Amniotic epithelial cell (primary cell): ENCODE measurements around the gene DOC2A.
"Not testable (repeated sequence)": the region's sequence is repeated elsewhere in the genome, so short reads cannot be mapped to it uniquely, and the experiment has no call there.

Source experiments
- DNase-seq: peaks from one replicate; pipeline ENCODE4 v3.0.0-alpha.2; 2010; ENCODE audit warnings: low read depth

Gene DOC2A

GRCh38 chr16:30010844-30011713, at the start of gene DOC2A:
Gene DOC2A (minus strand): TSS chr16:30011027. CDS start chr16:30010222, 805 bp downstream.
- no peak for DNase-seq

- peak; percentile 86 for DNase-seq
Measured at GRCh38 chr16:30060346-30060745, 49.5 kb upstream of the DOC2A start.

GRCh38 chr16:30054959-30055553, 44.2 kb upstream of the DOC2A start:
- DNase-seq: no peak

- DNase-seq: no peak
Measured at GRCh38 chr16:30054451-30054850, 43.6 kb upstream of the DOC2A start.

- peak; percentile 61 for DNase-seq
Measured at GRCh38 chr16:30053376-30054015, 42.7 kb upstream of the DOC2A start.

GRCh38 chr16:30052671-30053372, 42.0 kb upstream of the DOC2A start:
- DNase-seq: peak; percentile 84

GRCh38 chr16:30051518-30051917, 40.7 kb upstream of the DOC2A start:
- peak; percentile 68 for DNase-seq

- no peak for DNase-seq
Measured at GRCh38 chr16:30049871-30050270, 39.0 kb upstream of the DOC2A start.

GRCh38 chr16:30046588-30046987, 35.8 kb upstream of the DOC2A start:
- DNase-seq: no peak

GRCh38 chr16:30046178-30046577, 35.4 kb upstream of the DOC2A start:
- no peak for DNase-seq

GRCh38 chr16:30041841-30042240, 31.0 kb upstream of the DOC2A start:
- DNase-seq: peak; percentile 43

GRCh38 chr16:30040690-30041089, 29.9 kb upstream of the DOC2A start:
- DNase-seq: not testable (repeated sequence)

GRCh38 chr16:30040221-30040620, 29.4 kb upstream of the DOC2A start:
- no peak for DNase-seq

- DNase-seq: no peak
Measured at GRCh38 chr16:30033270-30033669, 22.4 kb upstream of the DOC2A start.

GRCh38 chr16:30032083-30032819, 21.4 kb upstream of the DOC2A start:
- DNase-seq: peak; percentile 54

GRCh38 chr16:30031477-30031918, 20.7 kb upstream of the DOC2A start:
- no peak for DNase-seq

GRCh38 chr16:30030841-30031413, 20.1 kb upstream of the DOC2A start, which contains the start of gene TLCD3B:
Gene TLCD3B (minus strand): TSS chr16:30031271. CDS start chr16:30030527, 744 bp downstream.
- DNase-seq: no peak

- DNase-seq: no peak
Measured at GRCh38 chr16:30030011-30030685, 19.3 kb upstream of the DOC2A start.

GRCh38 chr16:30028438-30029076, 17.7 kb upstream of the DOC2A start:
- no peak for DNase-seq
